HG02610 (cell line): ENCODE measurements around the gene POLA2.

Experiments
- ATAC-seq: cut with Tn5 transposase; IDR thresholded peaks from one replicate; pipeline ENCODE4 v1.9.1; 2021; ENCODE audit warnings: mild to moderate bottlenecking, moderate library complexity; ENCODE audit not compliant: unreplicated experiment

POLA2 gene

DNA sequence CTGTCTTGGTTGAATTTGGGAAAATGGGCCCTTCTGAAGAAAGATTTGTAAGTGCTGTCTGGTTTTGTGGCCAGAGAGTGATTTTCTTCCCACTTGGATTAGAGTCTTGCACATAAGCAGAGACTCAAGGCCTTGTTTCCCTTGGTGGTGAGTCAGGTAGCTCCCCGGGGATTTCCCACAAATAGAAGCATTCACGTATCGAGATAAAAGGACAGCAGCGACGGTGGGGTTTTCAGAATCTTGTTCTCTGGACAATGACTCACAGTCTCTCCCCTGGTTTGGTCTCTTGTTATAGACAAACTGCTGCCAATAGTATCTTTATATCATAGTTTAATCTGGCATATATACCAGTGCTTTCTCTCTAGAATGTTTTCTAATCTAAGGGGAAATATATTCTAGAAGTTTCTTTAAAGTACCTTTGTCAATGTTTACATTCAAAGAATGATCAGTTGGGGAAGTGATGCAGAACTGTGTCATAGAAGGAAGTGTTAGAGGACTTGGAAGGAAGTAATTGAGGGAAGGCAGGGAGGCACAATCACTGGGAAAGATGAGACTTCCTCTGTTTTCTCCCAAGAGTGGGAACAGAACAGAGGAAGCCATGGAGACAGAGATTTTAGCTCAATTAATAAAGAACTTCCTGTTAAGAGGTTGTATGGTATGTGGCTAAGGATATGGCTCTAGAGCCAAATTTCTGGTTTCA, 18.1 kb downstream of the POLA2 start:
- ATAC-seq: no peak

DNA sequence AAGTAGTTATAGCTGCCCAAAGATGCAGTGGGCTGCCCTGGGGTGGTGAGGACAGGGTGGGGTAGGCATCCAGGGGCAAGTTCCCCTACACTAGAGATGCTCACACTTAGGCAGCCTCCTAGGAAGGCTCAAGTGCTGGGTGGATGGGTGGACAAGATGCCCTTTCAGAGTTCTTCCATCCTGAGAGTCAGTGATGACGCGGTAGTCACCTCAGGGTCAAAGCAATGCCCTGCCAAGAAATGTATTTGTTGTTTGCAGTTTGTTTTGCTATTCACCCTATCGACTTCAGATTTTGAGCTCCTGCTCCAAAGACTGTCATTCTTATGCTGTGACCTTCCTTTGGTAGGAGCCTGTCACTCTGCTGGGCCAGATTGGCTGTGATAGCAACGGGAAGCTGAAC, 18.9 kb downstream of the POLA2 start:
- no peak for ATAC-seq

DNA sequence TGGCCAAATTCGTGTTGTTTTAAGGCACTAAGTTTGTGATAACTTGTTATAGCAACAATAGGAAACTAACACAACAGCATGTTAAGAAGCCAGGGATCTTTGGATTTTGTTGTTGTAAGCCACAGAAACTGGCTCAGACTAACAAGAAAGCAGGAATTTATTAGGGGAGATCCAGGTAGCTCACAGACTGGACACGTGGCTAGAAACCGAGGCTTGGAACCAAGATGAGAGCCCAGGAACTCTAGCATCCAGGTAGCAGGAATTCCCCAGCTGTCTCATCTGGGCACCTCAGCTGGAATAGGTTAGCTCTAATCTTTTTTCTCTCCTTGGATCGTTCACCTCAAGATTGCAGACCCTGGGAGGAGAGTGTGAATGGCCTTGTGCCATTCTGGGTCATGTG, 24.9 kb downstream of the POLA2 start:
- no peak for ATAC-seq

DNA sequence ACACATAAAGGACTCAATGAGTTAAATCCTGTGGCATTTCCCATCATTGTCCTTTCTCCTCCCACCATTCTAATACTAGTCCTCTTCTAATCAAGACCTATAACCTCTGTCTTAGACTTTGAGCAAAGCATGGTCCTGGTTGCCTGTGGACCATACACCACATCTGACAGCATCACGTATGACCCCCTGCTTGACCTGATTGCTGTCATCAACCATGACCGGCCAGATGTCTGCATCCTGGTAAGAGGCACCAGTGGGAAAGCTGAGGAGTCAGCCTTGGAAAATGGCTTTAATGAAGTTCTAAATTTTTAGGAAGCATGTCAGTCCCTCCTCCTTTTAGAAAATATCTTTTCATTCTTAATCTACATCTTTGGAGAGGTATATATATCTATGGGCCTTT, 25.8 kb downstream of the POLA2 start:
- no peak for ATAC-seq

DNA sequence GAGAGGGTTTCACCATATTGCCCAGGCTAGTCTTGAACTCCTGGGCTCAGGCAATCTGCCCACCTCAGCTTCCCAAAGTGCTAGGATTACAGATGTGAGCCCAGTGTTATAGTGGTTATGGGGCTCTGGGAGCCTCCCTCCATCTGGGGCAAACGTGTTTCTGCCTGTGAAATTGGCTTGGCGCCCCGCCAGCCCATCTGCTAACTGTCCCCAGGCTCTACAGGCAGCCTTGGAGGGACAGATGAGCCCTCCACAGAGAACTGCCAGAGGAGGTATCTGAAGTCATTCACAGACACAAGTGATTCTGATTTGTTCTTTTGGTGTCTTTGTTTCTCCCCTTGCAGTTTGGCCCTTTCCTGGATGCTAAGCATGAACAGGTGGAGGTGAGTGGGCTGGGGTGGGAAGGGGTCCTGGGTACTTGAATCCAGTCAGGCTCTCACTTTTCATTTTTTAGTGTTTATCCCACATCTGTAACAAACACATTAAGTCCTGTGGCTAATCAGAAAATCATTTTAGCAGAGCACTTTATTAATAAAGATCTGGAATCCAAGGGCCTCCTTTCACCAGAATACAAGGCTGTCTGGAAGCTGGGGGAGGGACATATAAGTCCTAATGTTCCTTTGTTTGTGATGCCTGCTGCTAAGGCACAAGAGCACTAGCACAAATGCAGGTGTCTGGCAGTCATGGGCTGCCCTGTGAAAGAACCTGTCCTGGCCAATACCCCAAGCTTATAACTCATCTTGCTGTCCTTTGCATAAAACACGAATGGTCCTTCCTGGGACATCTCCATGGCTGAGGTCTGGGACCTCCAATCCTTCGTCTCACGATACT, 27.2 kb downstream of the POLA2 start:
- ATAC-seq: no peak

DNA sequence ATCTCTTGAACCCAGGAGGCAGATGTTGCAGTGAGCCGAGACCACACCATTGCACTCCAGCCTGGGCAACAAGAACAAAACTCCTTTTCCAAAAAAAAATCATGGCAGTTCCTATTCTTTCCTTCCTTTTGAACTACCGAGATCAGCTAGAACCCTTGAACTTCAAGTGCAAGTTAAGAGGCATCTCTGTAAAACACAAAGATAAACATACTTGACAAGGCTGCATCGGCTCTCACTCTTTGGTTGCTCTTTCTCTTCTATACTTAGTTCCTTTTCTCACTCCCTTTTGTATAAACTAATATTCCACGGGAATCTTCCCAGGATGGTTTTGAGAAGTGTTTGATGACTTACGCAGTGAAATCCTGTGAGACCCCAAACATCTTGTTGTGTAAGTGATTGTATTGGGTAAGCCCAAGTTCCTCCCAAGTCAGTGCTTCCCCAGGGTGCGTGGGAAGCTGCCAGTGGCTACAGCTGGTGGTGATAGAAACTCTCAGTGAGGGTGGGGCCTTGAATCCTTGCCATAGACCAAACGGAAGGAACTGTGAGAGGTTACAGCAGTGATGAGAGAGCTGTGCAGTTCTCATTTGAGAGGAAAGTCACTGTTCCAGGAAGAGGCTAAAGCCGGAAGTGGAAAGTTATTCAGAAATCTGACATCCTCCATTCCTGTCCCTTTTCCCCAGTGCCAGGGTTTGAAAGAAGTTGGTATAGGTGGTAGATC, 28.8 kb downstream of the POLA2 start:
- peak; percentile 84 for ATAC-seq

DNA sequence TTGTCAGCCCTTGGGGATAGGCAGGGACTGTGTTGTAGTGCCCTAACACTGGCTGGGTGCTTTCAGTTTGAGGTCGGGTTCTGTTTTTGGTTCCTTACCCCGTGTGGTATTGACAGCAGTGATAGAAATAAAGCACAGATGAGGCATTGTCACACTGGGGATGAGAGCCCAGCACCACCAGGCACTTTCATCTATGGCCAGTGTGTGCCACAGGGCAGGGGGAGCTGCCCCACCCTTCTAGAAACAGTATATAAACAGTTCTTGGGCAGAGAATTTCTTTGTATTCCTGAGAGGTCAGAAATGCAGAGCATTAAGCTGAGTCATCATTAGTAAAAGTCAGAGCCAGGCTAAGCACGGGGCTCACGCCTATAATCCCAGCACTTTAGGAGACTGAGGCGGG, 29.9 kb downstream of the POLA2 start:
- ATAC-seq: no peak

DNA sequence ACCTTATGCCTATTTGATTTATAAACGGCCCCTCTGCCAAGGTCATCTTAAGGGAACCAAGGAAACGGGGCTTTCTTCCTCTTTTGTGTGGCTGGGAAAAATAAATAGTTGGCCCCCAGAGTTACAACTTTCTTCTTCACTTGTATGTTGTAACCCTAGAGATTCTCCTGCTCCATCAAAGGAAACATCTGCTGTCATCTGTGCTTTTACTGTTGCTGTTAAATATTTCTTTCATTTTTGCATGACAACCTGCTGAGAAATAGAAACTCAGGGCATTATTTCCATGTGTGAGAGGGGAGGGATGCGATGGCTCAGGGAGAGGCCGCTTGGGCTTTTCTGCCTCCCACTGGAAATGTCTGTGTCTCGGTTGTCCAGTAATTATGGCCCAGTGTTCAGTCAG, 31.1 kb downstream of the POLA2 start:
- no peak for ATAC-seq

DNA sequence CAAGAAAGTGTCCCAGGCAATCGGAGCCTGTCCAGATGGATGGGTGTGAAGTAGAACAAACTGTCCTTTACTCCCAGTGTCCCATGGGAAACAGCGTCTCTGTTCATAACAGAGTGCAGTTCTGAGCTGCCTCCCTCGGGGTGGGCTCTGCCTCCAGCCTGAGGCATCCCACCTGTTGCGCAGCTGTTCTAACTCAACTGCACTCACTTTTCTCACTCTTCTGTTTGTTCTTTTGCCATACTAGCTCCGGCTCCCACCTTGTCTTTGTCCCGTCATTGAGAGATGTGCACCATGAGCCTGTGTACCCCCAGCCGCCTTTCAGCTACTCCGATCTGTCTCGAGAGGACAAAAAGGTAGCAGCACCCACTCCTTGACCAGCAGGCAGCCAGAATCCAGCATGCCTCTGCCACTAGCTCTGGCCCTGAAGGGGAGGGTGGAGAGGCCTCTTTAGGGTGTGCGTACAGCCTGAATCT, 32.2 kb downstream of the POLA2 start:
- ATAC-seq: no peak

DNA sequence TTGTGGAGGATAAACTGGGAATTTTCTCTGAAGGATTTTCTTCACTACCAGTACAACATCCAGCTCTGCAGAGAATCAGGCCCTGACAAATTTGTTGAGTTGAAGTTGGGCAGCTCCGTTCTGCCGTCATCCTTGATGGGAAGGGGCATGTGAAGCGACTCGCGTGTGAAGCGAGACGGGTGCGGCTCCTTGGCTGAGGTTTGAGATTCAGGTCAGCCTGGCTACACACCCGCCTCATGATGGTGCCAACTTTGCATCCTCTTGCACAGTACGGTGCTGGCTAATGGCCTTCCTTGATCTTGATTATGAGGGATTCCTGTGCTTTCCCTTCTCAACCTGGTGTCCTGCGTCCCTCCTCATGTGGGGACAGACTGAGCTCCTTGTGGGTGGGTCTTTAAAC, 33.2 kb downstream of the POLA2 start:
- ATAC-seq: no peak

DNA sequence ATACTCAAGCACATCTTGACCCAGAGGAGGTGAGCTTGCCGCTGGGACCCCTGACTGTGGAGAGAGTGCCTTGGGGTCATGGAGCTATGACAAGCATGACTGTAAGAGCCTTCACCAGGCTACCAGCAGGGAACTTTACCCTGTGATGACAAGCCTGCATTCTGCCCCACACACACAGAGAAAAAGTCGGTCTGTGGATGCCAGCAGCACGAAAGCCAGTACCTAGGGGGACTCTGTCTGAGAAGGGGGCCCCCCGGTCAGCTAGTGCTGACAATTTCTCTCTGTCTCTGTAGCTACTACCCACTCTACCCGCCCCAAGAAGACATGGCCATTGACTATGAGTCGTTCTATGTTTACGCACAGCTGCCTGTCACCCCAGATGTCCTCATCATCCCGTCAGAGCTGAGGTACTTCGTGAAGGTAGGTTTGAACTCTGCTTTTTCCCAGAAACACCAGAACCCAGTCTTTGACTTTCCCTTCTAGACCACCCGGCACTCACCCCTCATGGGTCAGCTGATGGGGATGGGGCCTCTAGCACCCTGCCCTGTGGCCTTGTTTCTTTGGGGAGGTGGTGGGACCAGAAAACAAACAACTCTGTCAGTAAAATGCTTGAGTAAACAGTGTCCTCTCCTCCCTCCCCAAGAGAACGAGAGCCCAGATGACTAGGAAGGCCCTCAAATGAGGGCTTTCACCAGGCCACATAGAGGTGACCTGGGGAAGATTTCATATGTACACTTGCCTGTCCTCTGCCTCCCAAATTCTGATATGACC, 34.0 kb downstream of the POLA2 start:
- no peak for ATAC-seq

DNA sequence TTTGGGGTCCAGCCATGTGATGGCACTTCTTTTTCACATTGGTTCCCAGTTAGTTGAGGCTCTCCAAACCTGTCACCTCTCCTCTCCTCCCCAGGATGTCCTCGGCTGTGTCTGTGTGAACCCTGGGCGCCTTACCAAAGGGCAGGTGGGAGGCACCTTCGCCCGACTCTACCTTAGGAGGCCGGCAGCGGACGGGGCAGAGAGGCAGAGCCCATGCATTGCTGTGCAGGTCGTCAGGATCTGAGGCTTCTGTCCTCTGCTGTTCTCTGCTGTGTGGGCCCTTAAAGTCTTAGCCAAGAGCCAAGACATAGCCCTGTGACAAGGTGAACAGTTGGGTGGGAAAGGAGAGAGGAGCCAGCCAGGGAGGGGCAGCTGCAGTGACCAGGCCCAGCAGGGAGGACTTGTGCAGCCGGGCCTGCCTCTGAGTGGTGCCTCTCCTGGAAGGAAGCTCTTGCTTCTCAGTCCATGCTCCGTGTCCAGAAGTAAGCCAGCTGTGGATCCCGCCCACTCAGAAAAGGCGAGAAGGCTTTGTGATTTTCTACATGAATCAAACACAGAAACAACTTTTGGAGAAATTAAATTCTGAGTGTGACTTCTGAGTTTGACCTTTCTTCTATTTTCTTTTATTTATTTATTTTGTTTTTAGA, 35.4 kb downstream of the POLA2 start:
- no peak for ATAC-seq

DNA sequence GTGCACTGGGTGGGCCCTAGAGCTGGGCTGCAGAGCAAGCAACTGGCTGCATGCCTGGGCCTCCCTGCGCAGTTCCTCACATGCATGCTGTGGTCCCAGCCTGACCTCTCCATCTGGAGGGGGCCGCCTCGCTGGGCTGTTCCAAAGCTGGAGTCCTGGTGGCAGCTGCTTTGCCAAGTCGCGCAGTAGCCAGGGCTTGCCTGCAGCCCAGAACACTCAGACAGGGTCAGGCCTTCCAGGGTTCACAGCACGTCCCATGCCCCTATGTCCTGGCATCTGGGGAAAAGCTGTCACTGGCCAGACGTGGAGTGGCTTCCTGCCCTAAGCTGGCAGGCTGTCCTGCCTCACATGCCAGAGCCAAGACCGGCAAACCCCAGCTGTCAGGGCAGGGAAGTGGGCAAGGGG, 36.4 kb downstream of the POLA2 start:
- ATAC-seq: no peak

DNA sequence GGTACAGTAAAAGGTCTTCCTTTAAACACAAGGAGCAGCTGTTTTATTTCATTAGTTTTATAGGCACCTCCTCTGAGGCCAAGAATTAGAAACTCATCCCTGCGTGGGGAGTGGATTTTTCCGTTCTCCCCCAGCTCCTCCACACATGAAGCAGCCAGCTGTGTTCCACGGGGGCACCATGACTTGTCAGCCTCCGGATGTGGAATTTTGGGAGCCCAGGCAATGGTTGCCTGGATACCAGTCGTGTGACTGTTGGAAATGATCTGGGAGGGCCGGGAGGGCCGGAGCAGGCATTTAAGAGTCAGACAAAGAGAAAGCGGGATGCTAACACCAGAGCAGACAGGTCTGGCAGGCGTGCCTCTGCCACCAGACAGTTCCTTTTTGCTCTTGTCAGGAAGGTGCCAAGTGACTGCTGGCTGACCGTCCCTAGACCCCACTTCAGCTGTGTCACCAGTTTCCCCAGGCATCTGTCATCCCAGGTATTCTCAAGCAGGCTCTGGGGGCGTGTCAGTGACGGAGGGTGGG, 37.0 kb downstream of the POLA2 start:
- no peak for ATAC-seq

DNA sequence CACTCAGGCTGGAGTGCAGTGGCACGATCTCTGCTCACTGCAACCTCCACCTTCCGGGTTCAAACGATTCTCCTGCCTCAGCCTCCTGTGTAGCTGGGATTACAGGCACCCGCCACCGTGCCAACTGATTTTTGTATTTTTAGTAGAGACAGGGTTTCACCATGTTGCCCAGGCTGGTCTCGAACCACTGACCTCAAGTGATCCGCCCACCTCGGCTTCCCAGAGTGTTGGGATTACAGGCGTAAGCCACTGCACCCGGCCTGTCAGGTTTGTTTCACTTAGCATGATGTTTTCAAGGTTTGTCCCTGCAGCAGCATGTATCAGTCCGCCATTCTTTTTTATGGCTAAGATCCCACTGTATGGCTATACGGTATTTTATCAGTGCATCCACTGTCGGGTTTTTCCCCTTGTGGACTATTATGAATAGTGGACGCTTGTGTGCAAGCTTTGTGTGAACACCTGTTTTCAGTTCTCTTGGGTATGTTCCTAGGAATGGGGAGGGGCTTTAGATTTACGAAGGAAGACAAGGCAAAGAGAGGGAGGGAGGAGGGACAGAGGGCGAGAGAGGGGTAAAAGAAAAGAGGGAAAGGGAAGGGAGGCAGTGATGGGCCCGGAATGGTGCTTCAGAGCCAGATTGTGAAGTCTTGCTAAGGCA, 39.0 kb downstream of the POLA2 start:
- no peak for ATAC-seq

DNA sequence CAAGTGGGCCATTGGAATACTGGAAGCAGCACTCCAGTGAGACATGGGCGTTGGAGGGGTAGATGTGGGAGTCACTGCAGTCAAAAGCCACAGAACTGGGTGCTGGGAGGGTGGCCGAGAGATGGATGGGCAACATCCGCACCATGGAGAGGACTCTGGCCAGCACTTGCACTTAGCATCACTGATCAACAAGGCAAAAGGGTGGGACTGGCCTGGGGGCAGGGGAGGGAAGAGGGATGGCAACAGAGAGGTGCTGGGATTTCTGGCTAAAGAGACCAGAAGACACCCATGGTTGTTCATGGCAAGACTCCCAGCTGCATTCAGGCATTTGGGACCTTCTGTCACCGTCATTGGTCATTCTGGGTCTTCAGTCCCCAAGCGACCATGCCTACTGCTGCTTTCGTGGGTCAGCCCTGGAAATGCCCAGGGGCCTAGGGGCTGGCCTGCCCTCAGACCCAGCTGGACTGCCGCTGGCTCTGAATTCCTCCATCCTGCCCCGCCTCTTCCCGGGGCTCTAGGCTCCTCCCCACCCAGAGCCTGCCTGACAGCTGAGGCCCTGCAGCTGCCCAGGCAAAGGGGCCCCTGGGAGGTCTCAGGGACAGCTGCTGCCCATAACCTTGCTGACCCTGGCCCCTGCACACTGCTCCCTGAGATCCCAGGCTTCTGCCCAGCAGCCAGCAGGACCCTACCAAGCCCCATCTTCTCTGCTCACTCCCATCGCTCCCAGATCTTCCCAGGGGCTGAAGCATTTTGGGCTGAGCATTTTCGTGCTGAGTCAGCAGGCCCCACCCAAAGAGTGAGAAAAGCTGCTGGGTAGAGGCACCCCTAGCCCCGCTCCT, 39.9 kb downstream of the POLA2 start:
- ATAC-seq: no peak

DNA sequence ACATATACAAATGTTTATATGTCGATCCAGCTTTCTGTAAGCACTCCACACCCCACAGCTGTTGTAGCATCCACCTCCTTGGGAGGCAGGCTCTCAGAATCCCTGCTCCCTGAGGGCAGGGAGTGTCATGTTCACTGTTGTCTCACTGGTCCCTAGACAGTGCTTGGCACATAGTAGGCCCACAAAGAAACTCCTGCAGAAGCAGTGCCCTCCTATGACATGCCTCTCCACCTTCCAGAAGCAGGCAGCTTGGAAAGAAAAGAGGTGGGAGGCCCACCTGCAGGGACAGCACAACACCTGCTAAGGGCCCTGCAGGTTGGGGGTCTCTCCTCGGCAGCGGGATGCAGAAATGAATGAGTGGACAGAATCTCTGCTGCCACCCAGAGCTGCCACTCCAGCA, 41.8 kb downstream of the POLA2 start:
- no peak for ATAC-seq

DNA sequence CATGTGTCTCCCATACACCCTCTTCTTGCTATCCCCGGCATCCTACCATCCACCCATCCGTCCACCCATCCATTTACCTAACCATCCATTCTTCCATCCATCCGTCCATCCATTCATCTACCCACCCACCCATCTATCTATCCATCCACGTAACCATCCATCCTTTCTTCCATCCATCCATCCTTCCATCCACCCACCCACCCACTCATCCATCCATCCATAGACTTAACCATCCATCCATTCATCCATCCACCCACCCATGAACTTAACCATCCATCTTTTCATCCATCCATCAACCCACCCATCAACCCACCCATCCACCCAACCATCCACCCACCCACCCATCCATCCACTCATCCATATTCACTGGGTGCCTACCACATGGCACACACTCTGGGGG, 42.3 kb downstream of the POLA2 start:
- no peak for ATAC-seq

DNA sequence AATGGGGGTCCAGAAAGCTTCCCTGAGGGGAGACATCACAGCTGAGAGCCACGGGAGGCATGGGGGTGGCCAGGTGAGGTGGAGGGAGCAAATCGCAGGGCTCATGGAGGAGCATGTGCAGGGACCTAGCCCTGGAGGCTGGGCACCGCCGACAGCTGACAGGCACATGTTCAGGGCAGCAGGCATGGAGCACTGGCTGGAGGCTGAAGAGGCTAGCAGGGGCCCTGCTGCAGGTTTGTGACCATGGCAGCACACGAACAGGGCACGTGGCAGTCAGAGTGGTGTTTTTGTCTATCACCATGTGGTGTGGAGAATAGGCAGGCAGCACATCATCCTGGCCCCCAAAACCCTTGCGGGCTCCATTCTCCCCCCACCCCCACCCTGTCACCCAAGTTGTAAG, 42.9 kb downstream of the POLA2 start:
- ATAC-seq: no peak
